ENCODE results near the gene POLR2F.

POLR2F gene

GRCh38 chr22:37990301-37990700, 36.8 kb downstream of the POLR2F start:
- CTCF ChIA-PET = interaction anchor here (0.7 kb wide), 1 partner anchor 125 kb away, joined by 3 read pairs; no protein-coding TSS in a partner anchor
- H3K4me3 ChIP-seq (ENCODE audit: low read depth, low read length) = no peak overlapping the region
- H3K9me3 ChIP-seq (ENCODE audit: control insufficient read depth, insufficient read depth, low read depth, low read length) = no peaks in the 10 kb centered on the region
- TF ChIP-seq REST (tag by site-specific recombination; IDR thresholded peaks at IDR 0.05) = no peak
- TF ChIP-seq KLF17 (tag by site-specific recombination; IDR thresholded peaks at IDR 0.05) = no peak
- no peak for TF ChIP-seq ZNF169 (tag by site-specific recombination; IDR thresholded peaks at IDR 0.05)
- TF ChIP-seq ZFP69B (tag by site-specific recombination; IDR thresholded peaks at IDR 0.05) = no peak
- TF ChIP-seq ZSCAN16 (tag by site-specific recombination; IDR thresholded peaks at IDR 0.05) = no peak
- no peak for TF ChIP-seq ZBTB8A (tag by site-specific recombination; IDR thresholded peaks at IDR 0.05)
- TF ChIP-seq BCL6B (tag by site-specific recombination; IDR thresholded peaks at IDR 0.05) = no peak
- no peak for TF ChIP-seq ZNF449 (tag by site-specific recombination; IDR thresholded peaks at IDR 0.05)
- no peak for TF ChIP-seq ZNF146 (tag by site-specific recombination; IDR thresholded peaks at IDR 0.05)
- no peak for TF ChIP-seq AEBP2 (tag by site-specific recombination; IDR thresholded peaks at IDR 0.05; ENCODE audit: borderline replicate concordance)
- TF ChIP-seq SALL2 (tag by site-specific recombination; IDR thresholded peaks at IDR 0.05; ENCODE audit: borderline replicate concordance) = no peak
- TF ChIP-seq ZNF302 (tag by site-specific recombination; IDR thresholded peaks at IDR 0.05; ENCODE audit: low read depth) = no peak
- no peak for TF ChIP-seq ZNF426 (tag by site-specific recombination; IDR thresholded peaks at IDR 0.05)
- no peak for TF ChIP-seq ZNF571 (tag by site-specific recombination; IDR thresholded peaks at IDR 0.05)
- no peak for TF ChIP-seq ZNF830 (tag by site-specific recombination; IDR thresholded peaks at IDR 0.05; ENCODE audit: low read depth)
- no peak for TF ChIP-seq ZNF23 (tag by site-specific recombination; IDR thresholded peaks at IDR 0.05; ENCODE audit: borderline replicate concordance)
- no peak for TF ChIP-seq ZNF791 (tag by site-specific recombination; IDR thresholded peaks at IDR 0.05)
- TF ChIP-seq ZSCAN23 (tag by site-specific recombination; IDR thresholded peaks at IDR 0.05) = no peak
- no peak for TF ChIP-seq PRDM6 (tag by site-specific recombination; IDR thresholded peaks at IDR 0.05)
- TF ChIP-seq PRDM1 (tag by site-specific recombination; IDR thresholded peaks at IDR 0.05) = no peak
- H3K36me3 ChIP-seq (ENCODE audit: control insufficient read depth in 2 of 2, insufficient read depth in 1 of 2, low read length in 2 of 2) = peaks cover 0 to 2% of the 10 kb centered on the region in 2 experiments; a peak in 1 of 3 replicates
- POLR2A ChIA-PET = interaction anchor here (0.6 to 1.2 kb wide), 2 partner anchors 31 to 37 kb away, joined by 3 read pairs; partner anchors contain the start of genes C22orf23 and POLR2F
- no peak overlapping the region for H3K27ac ChIP-seq (ENCODE audit: extremely low read depth, low read depth, low read length)
- H3K4me1 ChIP-seq (ENCODE audit: control insufficient read depth, insufficient read depth, low read length) = no peaks in the 10 kb centered on the region
